Endothelial cell of umbilical vein (primary cell): ENCODE data around the gene DAPL1. TPM values are rescaled to one million over a fixed set of nuclear protein-coding genes. Genes with fewer than 3 reads are reported as not detected.

Experiments
- BruUV-seq: library from RNA; stranded (reverse); fragments of 400-500 nt; replicated peaks from 2 replicates; lab custom pipeline; 2021; lab: Mats Ljungman, UMichigan
- CTCF ChIA-PET: fragments of 300-600, 350-600 bp; sonication (Branson Sonifier 250); formaldehyde crosslinking; loops from one replicate; lab custom pipeline; 2021; ENCODE audit warnings: antibody characterized with exemption, inconsistent platforms; lab: Charles Lee
- POLR2A ChIA-PET: fragments of 300-600, 350-600 bp; sonication (Branson Sonifier 250); formaldehyde crosslinking; loops from one replicate; lab custom pipeline; 2021; ENCODE audit warnings: antibody characterized with exemption, inconsistent platforms; lab: Charles Lee
- DNase-seq: peaks from one replicate; pipeline ENCODE4 v3.0.0-alpha.2; 2011; ENCODE audit warnings: low read depth, low spot score
- FAIRE-seq: peaks from 2 replicates; lab custom pipeline; 2011; peaks lifted over from hg19 to GRCh38; lab: Jason Lieb, UNC
- H2AFZ ChIP-seq: 2 replicates; pipeline ENCODE4 v1.6.0; 2012; ENCODE audit warnings: low read depth, low read length, control low read depth, inconsistent platforms
- H3K27ac ChIP-seq: 2 replicates; pipeline ENCODE4 v1.5.1; 2011; ENCODE audit warnings: low read depth, mild to moderate bottlenecking, control low read depth, low read length, moderate library complexity; ENCODE audit not compliant: insufficient read depth
- H3K27me3 ChIP-seq, 2 experiments: 2 replicates each; pipeline versions ENCODE4 v1.6.0 to v1.6.1; 2011; ENCODE audit warnings: low read length in 2 of 2, mixed read lengths in 1 of 2; ENCODE audit not compliant: control insufficient read depth in 2 of 2, insufficient read depth in 2 of 2
- H3K36me3 ChIP-seq, 2 experiments: 2 replicates in 1 of 2; 3 replicates in 1 of 2; pipeline ENCODE4 v1.5.1; 2011; ENCODE audit warnings: low read length in 2 of 2, mild to moderate bottlenecking in 1 of 2, moderate library complexity in 1 of 2; ENCODE audit not compliant: control insufficient read depth in 2 of 2, insufficient read depth in 2 of 2; ENCODE audit errors: extremely low read depth in 1 of 2
- H3K4me1 ChIP-seq: 3 replicates; pipeline ENCODE4 v1.5.1; 2011; ENCODE audit warnings: mild to moderate bottlenecking, low read length; ENCODE audit not compliant: control insufficient read depth, insufficient read depth; ENCODE audit errors: extremely low read depth
- H3K4me2 ChIP-seq: 2 replicates; pipeline ENCODE4 v1.6.1; 2011; ENCODE audit warnings: low read length, control low read depth, mixed read lengths; ENCODE audit not compliant: insufficient read depth
- H3K4me3 ChIP-seq, 3 experiments: fragments of 200-600 bp in 1 of 3; sonication (generic), shearing (Covaris generic) in 1 of 3; replicated peaks in 1 of 3; 2 replicates each; pipeline ENCODE4 v1.5.1; 2011 to 2016; ENCODE audit warnings: control low read depth in 3 of 3, low read length in 3 of 3, mild to moderate bottlenecking in 2 of 3, inconsistent platforms in 1 of 3, low read depth in 1 of 3, moderate library complexity in 1 of 3; ENCODE audit not compliant: insufficient read depth in 1 of 3
- H3K79me2 ChIP-seq: 2 replicates; pipeline ENCODE4 v1.6.0; 2012; ENCODE audit warnings: low read length, inconsistent platforms; ENCODE audit not compliant: control insufficient read depth, insufficient read depth
- H3K9ac ChIP-seq: replicated peaks from 2 replicates; pipeline ENCODE3; 2011; ENCODE audit warnings: low read length, control low read depth; ENCODE audit not compliant: insufficient read depth; ENCODE audit errors: extremely low read depth
- H3K9me1 ChIP-seq: replicated peaks from 3 replicates; pipeline ENCODE4 v1.6.0; 2011; ENCODE audit warnings: mild to moderate bottlenecking, low read length; ENCODE audit not compliant: control insufficient read depth, insufficient read depth; ENCODE audit errors: extremely low read depth
- H3K9me3 ChIP-seq: replicated peaks from 2 replicates; pipeline ENCODE4 v1.5.1; 2012; ENCODE audit warnings: low read length, inconsistent platforms; ENCODE audit not compliant: control insufficient read depth, insufficient read depth
- H4K20me1 ChIP-seq: replicated peaks from 2 replicates; pipeline ENCODE3; 2011; ENCODE audit warnings: mild to moderate bottlenecking, low read length; ENCODE audit not compliant: control insufficient read depth, insufficient read depth; ENCODE audit errors: extremely low read depth
- CTCF ChIP-seq, 2 donors: IDR thresholded peaks; 1 replicate in 1 of 2; 2 replicates in 1 of 2; pipeline ENCODE4 v1.5.1; 2011; ENCODE audit warnings: low read length in 2 of 2, mild to moderate bottlenecking in 2 of 2, moderate library complexity in 2 of 2, control low read depth in 1 of 2, inconsistent platforms in 1 of 2, low read depth in 1 of 2; ENCODE audit not compliant: insufficient read depth in 1 of 2; ENCODE audit errors: extremely low read depth in 1 of 2
- EZH2 ChIP-seq: IDR thresholded peaks from 2 replicates; pipeline ENCODE4 v1.6.1; 2012; ENCODE audit warnings: borderline replicate concordance, low read depth, mild to moderate bottlenecking, moderate library complexity, low read length, inconsistent platforms; ENCODE audit not compliant: severe bottlenecking
- FOS ChIP-seq: IDR thresholded peaks from 2 replicates; pipeline ENCODE4 v1.6.1; 2011; ENCODE audit warnings: mild to moderate bottlenecking, low read length, moderate library complexity, borderline replicate concordance; ENCODE audit not compliant: insufficient read depth
- GATA2 ChIP-seq: IDR thresholded peaks from 2 replicates; pipeline ENCODE4 v1.7.0; 2011; ENCODE audit warnings: low read depth, mild to moderate bottlenecking, moderate library complexity, mixed read lengths, low read length; ENCODE audit not compliant: insufficient read length, insufficient read depth
- JUN ChIP-seq: IDR thresholded peaks from 2 replicates; pipeline ENCODE4 v1.6.1; 2011; ENCODE audit warnings: borderline replicate concordance, low read depth; ENCODE audit not compliant: insufficient read length, insufficient read depth
- MYC ChIP-seq: IDR thresholded peaks from one replicate; pipeline ENCODE4 v1.6.1; 2011; ENCODE audit warnings: mild to moderate bottlenecking, low read depth, low read length
- POLR2A ChIP-seq: IDR thresholded peaks from 2 replicates; pipeline ENCODE4 v1.6.1; 2012; ENCODE audit warnings: low read depth, mild to moderate bottlenecking, control low read depth, low read length
- POLR2AphosphoS5 ChIP-seq: IDR thresholded peaks from 2 replicates; pipeline ENCODE4 v1.6.1; 2012; ENCODE audit warnings: low read depth, mild to moderate bottlenecking, control low read depth, low read length, moderate library complexity; ENCODE audit not compliant: insufficient read depth
- dilution Hi-C: fragments of 300-500 bp; cut with MboI; formaldehyde crosslinking; loops from one replicate; pipeline ENCODE4 v1.15.0; 2019; ENCODE audit warnings: low sequenced_read_pairs; ENCODE audit not compliant: extremely low pct_ligation_motif_present
- intact Hi-C: fragments of 100-400 bp; cut with micrococcal nuclease; formaldehyde crosslinking; loops from one replicate; pipeline ENCODE4 v1.10.0; 2022
- polyA plus RNA-seq, 4 experiments: library from polyadenylated mRNA; depleted of rRNA in 3 of 4; stranded (reverse) in 3 of 4; unstranded in 1 of 4; fragments of >200 nt; gene quantifications; 2 replicates each; pipeline versions ENCODE4 v1.2.1 to v1.2.3, GENCODE V29; 2011 to 2012; ENCODE audit warnings: missing spikeins in 1 of 4
- total RNA-seq: library from RNA; stranded (reverse); gene quantifications from 2 replicates; pipeline ENCODE4 v1.2.3, GENCODE V29; 2021
- TF ChIP-seq, protein P1 (sequence below): IDR thresholded peaks from 2 replicates; pipeline ENCODE4 v1.6.1; 2011; ENCODE audit not compliant: insufficient read depth, insufficient read length

The DAPL1 gene
- total and polyA plus RNA-seq, 2 donors (not counting 3 experiments of a cell fraction or from before 2014, with no cell fraction given), result not detected

- H3K9me3 ChIP-seq, result no peaks in the 10 kb centered on the region
- no peaks in the 10 kb centered on the region for H3K79me2 ChIP-seq
- H3K4me1 ChIP-seq, result no peaks in the 10 kb centered on the region
- H3K4me2 ChIP-seq, result no peak overlapping the region
- no peak overlapping the region for H3K9ac ChIP-seq
- POLR2A ChIA-PET, result no interaction called here
- CTCF ChIA-PET, result no interaction called here
- no peaks in the 10 kb centered on the region for H4K20me1 ChIP-seq
- TF ChIP-seq GATA2 (no peak), MYC (no peak), EZH2 (no peak), POLR2AphosphoS5 (no peak), CTCF (IDR thresholded peaks at IDR 0.05; ENCODE audit: extremely low read depth in 1 of 2, insufficient read depth in 1 of 2, low read depth in 1 of 2, low read length in 2 of 2) (no peak), POLR2A (no peak), JUN (no peak), FOS (no peak)
- TF ChIP-seq, protein P1, sequence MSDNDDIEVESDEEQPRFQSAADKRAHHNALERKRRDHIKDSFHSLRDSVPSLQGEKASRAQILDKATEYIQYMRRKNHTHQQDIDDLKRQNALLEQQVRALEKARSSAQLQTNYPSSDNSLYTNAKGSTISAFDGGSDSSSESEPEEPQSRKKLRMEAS, result no peak
- BruUV-seq, result no TSS peak
- no peak overlapping the region for H3K4me3 ChIP-seq
- no peak overlapping the region for H3K27ac ChIP-seq
- H3K36me3 ChIP-seq, result no peaks in the 10 kb centered on the region
- H3K9me1 ChIP-seq, result no peaks in the 10 kb centered on the region
- dilution Hi-C loops, result no loop called here
- no peak for FAIRE-seq
- no peak overlapping the region for H2AFZ ChIP-seq
- peaks cover 10 to 14% of the 10 kb centered on the region in 2 experiments for H3K27me3 ChIP-seq
- no peak for DNase-seq
- intact Hi-C loops, result no loop called here
These were observed 22.5 kb downstream of the DAPL1 start for GRCh38 chr2:158817588-158817987.
